ENCODE measurements around the gene RCBTB1. TPM values are rescaled to one million over a fixed set of nuclear protein-coding genes. Genes with fewer than 3 reads are reported as not detected.
"Not testable (repeated sequence)": the region's sequence is repeated elsewhere in the genome, so short reads cannot be mapped to it uniquely, and the experiment has no call there.

Gene RCBTB1
- total RNA-seq, 4 donors from 2014 or later = 13.2 to 29.1 (median 20.1) TPM

DNA sequence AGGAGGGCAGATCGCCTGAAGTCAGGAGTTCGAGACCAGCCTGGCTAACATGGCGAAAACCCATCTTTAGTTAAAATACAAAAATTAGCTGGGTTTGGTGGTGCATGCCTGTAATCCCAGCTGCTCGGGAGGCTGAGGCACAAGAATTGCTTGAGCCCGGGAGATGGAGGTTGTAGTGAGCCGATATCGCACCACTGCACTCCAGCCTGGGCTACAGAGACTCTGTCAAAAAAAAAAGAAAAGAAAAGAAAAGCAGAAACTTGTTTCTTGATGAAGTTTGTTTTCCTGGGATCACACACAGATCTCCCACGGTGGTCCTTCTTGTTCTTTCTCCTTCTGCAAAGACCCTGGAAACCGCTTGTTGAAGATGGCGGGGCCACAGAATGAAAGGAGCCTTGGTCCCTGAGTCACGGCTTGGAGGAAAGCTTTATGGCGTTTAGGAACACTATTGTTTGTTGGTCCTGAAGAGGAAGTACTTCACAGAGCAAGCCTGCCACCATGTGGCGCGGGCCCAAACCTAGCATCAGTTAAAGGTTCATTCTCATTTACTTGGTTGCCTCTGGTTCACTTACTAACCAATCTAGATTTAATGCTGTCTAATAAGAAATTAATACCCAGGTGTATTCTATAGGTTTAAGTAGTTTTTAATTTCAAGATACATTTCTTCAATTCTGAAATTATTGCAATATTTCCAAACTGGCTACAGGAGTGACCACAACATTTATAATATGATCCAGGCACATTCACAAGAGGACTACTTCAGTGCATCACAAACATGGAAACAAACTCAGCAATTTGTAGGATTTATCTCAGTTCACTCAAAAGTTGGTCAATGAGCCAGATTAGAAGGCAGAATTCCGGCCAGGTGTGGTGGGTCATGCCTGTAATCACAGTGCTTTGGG is 21.6 kb upstream of the RCBTB1 start:
- Histone ChIP-seq H3K27me3 (no peaks in the 10 kb centered on the region), H3K9me3 (peaks cover 0 to 6% (median 0%) of the 10 kb centered on the region in 3 donors), H3K4me1 (peaks cover 0 to 5% (median 0%) of the 10 kb centered on the region in 3 donors), H3K4me3 (peak overlapping the region; percentile 23 to 38), H3K27ac (no peak overlapping the region), H3K36me3 (no peaks in the 10 kb centered on the region)
- TF ChIP-seq, protein P1, sequence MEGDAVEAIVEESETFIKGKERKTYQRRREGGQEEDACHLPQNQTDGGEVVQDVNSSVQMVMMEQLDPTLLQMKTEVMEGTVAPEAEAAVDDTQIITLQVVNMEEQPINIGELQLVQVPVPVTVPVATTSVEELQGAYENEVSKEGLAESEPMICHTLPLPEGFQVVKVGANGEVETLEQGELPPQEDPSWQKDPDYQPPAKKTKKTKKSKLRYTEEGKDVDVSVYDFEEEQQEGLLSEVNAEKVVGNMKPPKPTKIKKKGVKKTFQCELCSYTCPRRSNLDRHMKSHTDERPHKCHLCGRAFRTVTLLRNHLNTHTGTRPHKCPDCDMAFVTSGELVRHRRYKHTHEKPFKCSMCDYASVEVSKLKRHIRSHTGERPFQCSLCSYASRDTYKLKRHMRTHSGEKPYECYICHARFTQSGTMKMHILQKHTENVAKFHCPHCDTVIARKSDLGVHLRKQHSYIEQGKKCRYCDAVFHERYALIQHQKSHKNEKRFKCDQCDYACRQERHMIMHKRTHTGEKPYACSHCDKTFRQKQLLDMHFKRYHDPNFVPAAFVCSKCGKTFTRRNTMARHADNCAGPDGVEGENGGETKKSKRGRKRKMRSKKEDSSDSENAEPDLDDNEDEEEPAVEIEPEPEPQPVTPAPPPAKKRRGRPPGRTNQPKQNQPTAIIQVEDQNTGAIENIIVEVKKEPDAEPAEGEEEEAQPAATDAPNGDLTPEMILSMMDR (IDR thresholded peaks at IDR 0.05) = peak; percentile 57 to 80 (median 71)
- TF ChIP-seq POLR2A (IDR thresholded peaks at IDR 0.05) = no peak
- TF ChIP-seq EP300 (IDR thresholded peaks at IDR 0.05) = no peak
- TF ChIP-seq POLR2AphosphoS5 (IDR thresholded peaks at IDR 0.05) = peak; percentile 34
- ATAC-seq = peak; percentile 91
- WGBS, 2 donors (ENCODE audit: low coverage in 1 of 2) = 23 to 39% methylated on average over 7 to 15 of the region's 15 CpGs

DNA sequence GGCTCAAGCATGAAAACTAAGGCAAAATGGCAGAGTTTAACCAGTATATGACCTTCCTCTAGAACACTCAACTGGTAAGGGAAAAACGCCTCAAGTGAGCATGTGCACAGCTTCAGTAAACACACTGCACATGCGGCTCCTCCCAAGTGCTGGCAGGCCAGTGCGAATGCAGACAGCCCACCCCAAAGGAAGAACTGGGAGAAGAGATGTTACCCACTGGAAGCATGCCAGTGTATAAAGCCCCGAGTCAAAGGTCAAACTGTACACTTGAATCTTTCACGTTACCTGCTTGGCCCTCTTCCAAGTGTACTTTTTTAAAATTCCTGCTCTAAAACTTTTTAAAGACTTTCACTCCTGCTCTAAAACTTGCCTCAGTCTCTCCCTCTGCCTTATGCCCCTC is 19.2 kb upstream of the RCBTB1 start:
- TF ChIP-seq, protein P1 (IDR thresholded peaks at IDR 0.05) = no peak
- TF ChIP-seq POLR2A (IDR thresholded peaks at IDR 0.05) (no peak), EP300 (IDR thresholded peaks at IDR 0.05) (no peak), POLR2AphosphoS5 (IDR thresholded peaks at IDR 0.05) (no peak)
- no peaks in the 10 kb centered on the region for H3K9me3 ChIP-seq
- no peak overlapping the region for H3K27ac ChIP-seq
- H3K4me1 ChIP-seq = peaks cover 0 to 5% (median 0%) of the 10 kb centered on the region in 3 donors
- no peaks in the 10 kb centered on the region for H3K36me3 ChIP-seq
- H3K27me3 ChIP-seq = no peaks in the 10 kb centered on the region
- WGBS, 2 donors (ENCODE audit: low coverage in 1 of 2) = 20 to 28% methylated on average over 1 to 3 of the region's 5 CpGs
- ATAC-seq = no peak
- H3K4me3 ChIP-seq = no peak overlapping the region

- H3K27ac ChIP-seq, ATAC-seq, H3K27me3 ChIP-seq, H3K4me3 ChIP-seq, H3K9me3 ChIP-seq, H3K4me1 ChIP-seq, H3K36me3 ChIP-seq: not testable (repeated sequence)
- 93 to 96% methylated on average over 2 to 4 of the region's 7 CpGs for WGBS, 2 donors (ENCODE audit: low coverage in 1 of 2)
Measured at GRCh38 chr13:49602615-49603014, 17.3 kb upstream of the RCBTB1 start.

GRCh38 chr13:49602005-49602404 is 16.6 kb upstream of the RCBTB1 start:
- Histone ChIP-seq H3K36me3 (no peaks in the 10 kb centered on the region), H3K9me3 (no peaks in the 10 kb centered on the region), H3K4me3 (no peak overlapping the region), H3K27me3 (no peaks in the 10 kb centered on the region), H3K4me1 (peaks cover 0 to 5% (median 0%) of the 10 kb centered on the region in 3 donors), H3K27ac (no peak overlapping the region)
- TF ChIP-seq EP300 (IDR thresholded peaks at IDR 0.05) = no peak
- no peak for TF ChIP-seq POLR2AphosphoS5 (IDR thresholded peaks at IDR 0.05)
- no peak for TF ChIP-seq POLR2A (IDR thresholded peaks at IDR 0.05)
- TF ChIP-seq, protein P1 (IDR thresholded peaks at IDR 0.05) = no peak
- ATAC-seq = no peak
- WGBS, 2 donors (ENCODE audit: low coverage in 1 of 2) = 44% methylated on average over 1 of the region's 1 CpG; no CpG with 5 or more reads in 1 of the 2 donors

DNA sequence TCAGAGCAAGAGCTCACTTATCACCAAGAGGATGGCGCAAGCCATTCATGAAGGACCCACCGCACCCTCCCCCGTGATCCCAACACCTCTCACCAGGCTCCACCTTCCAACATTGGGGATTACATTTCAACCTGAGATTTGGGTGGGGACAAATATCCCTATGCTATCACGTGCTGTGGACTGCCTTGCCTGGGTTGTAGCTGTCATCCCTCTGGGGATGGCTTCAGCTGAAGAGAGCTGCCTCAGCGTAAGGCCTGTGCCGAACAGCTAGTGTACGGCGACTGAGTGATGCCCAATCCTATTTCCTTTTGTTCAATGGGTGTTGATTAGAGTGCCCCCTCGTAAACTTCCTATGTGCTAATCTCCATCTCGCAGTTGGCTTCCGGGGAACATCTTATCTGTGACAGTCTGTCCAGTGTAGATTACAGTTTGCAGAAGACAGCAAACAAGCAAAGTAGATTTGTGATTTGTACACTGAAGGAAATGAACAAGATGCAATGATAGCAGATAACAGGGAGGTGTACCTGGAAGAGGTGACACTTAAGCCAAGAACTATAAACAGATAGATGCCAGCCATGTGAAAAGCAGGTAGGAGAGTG is 11.8 kb upstream of the RCBTB1 start:
- no peak for ATAC-seq
- WGBS, 2 donors (ENCODE audit: low coverage in 1 of 2) = 75 to 87% methylated on average over 3 to 5 of the region's 11 CpGs
- Histone ChIP-seq H3K27ac (no peak overlapping the region), H3K4me3 (no peak overlapping the region), H3K9me3 (no peaks in the 10 kb centered on the region), H3K27me3 (no peaks in the 10 kb centered on the region), H3K4me1 (no peaks in the 10 kb centered on the region), H3K36me3 (no peaks in the 10 kb centered on the region)
- TF ChIP-seq, protein P1 (IDR thresholded peaks at IDR 0.05) = no peak
- TF ChIP-seq EP300 (IDR thresholded peaks at IDR 0.05) (no peak), POLR2A (IDR thresholded peaks at IDR 0.05) (no peak)

Data from gastroesophageal sphincter (tissue), 4 donors.